ENCODE results near the gene ZDHHC14. TPM values are rescaled to one million over a fixed set of nuclear protein-coding genes. Genes with fewer than 3 reads are reported as not detected.

ZDHHC14 gene
- total RNA-seq, 2 experiments from 2014 or later, result 5.2 TPM

GRCh38 chr6:157430834-157431233 is 49.8 kb downstream of the ZDHHC14 start:
- ATAC-seq (ENCODE audit: low read depth), result no peak
- H3K27ac Mint-ChIP-seq, result no peak overlapping the region

DNA sequence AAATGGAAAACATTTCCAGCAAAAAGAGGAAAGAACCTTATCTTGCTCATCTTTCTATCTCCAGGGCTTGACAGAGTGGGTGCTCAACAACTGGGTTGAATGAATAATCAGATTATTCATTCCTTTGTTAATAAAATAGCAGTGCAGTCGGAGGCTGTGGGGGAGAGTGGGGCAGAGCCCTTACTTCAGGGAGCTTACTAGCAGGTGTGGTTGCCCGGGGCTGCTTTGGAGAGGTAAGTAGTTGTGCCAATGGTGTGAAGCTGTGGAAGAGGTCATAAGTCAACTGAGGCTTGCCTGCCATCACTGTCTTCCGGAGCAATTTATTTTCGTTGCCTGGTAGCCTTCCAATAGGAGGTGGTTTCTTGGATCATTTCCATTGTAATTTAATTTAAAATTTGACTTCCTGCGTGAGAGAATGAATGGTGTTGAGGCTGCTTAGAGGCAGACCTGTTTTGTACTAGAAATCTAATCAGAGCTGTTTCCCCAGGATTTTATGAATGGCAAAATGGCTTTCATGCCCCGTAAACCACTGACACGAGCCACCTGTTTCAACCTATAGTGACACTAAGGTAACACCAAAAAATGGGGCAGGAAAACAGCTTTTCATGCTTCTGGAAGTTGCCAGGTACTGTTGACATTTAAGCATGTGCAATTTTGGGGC is 51.4 kb downstream of the ZDHHC14 start:
- ATAC-seq (ENCODE audit: low read depth), result no peak
- no peaks in the 10 kb centered on the region for H3K9me3 Mint-ChIP-seq
- no peak overlapping the region for H3K4me3 Mint-ChIP-seq
- no peak for DNase-seq
- H3K27me3 Mint-ChIP-seq, result peaks cover 4% of the 10 kb centered on the region
- H3K36me3 Mint-ChIP-seq, result peaks cover 3% of the 10 kb centered on the region
- POLR2A ChIA-PET, result no interaction called here
- no peak overlapping the region for H3K27ac Mint-ChIP-seq
- no peaks in the 10 kb centered on the region for H3K4me1 Mint-ChIP-seq

More at GRCh38 chr6:157430834-157431233, 49.8 kb downstream of the ZDHHC14 start:
- POLR2A ChIA-PET, result no interaction called here
- peaks cover 4% of the 10 kb centered on the region for H3K27me3 Mint-ChIP-seq
- DNase-seq, result no peak
- no peak overlapping the region for H3K4me3 Mint-ChIP-seq
- no peaks in the 10 kb centered on the region for H3K9me3 Mint-ChIP-seq
- H3K4me1 Mint-ChIP-seq, result no peaks in the 10 kb centered on the region
- H3K36me3 Mint-ChIP-seq, result peaks cover 3% of the 10 kb centered on the region

- no peak overlapping the region for H3K27ac Mint-ChIP-seq
- POLR2A ChIA-PET, result no interaction called here
- H3K9me3 Mint-ChIP-seq, result no peaks in the 10 kb centered on the region
- peaks cover 4% of the 10 kb centered on the region for H3K27me3 Mint-ChIP-seq
- DNase-seq (no peak), ATAC-seq (ENCODE audit: low read depth) (no peak)
- H3K36me3 Mint-ChIP-seq, result peaks cover 3% of the 10 kb centered on the region
- H3K4me3 Mint-ChIP-seq, result no peak overlapping the region
- H3K4me1 Mint-ChIP-seq, result no peaks in the 10 kb centered on the region
Observed at GRCh38 chr6:157432892-157433265, 51.9 kb downstream of the ZDHHC14 start.

GRCh38 chr6:157433678-157434081 is 52.7 kb downstream of the ZDHHC14 start:
- H3K4me1 Mint-ChIP-seq, result no peaks in the 10 kb centered on the region
- no peak overlapping the region for H3K27ac Mint-ChIP-seq
- H3K4me3 Mint-ChIP-seq, result no peak overlapping the region
- ATAC-seq (ENCODE audit: low read depth) (no peak), DNase-seq (no peak)
- H3K27me3 Mint-ChIP-seq, result peaks cover 4% of the 10 kb centered on the region
- H3K36me3 Mint-ChIP-seq, result peaks cover 3% of the 10 kb centered on the region
- no peaks in the 10 kb centered on the region for H3K9me3 Mint-ChIP-seq
- POLR2A ChIA-PET, result no interaction called here

- DNase-seq, result no peak
- Mint-ChIP-seq H3K4me3 (no peak overlapping the region), H3K9me3 (no peaks in the 10 kb centered on the region), H3K27ac (no peak overlapping the region), H3K27me3 (peaks cover 8% of the 10 kb centered on the region), H3K36me3 (peaks cover 3% of the 10 kb centered on the region), H3K4me1 (no peaks in the 10 kb centered on the region)
- POLR2A ChIA-PET, result no interaction called here
- no peak for ATAC-seq (ENCODE audit: low read depth)
Observed at GRCh38 chr6:157434349-157435033, 53.5 kb downstream of the ZDHHC14 start.

DNA sequence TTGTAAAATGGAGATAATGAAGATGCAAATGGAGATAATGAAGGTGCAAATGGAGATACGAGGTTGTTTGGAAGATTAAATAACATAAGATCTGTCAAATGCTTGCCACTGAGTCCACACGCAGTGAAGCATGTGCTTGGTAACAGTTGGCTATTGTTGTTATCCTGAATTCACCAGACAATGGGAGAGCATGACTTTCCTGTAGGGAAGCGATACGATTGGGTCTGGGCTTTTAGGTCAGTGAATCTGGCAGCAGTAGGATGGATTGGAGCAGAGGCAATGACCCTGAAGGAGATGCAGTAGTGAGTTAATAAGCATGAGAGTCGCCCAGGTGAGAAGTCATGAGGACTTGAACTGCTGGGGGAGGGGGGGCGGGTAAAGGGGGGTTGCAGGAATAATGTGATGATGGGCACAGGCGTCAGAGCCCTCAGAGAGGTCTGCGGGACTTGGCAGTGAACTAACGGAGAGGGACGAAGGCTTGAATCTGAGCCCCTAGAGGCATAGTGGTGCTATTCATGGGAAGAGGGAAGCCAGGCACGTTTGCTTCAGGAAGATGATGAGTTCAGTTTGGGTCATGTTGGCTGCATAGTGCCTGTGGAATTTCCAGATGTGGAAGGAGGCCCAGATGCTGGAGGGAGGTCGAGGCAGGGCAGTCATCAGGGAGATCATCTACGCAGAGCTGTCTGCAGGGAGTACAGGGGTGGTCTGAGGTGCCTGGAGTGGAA is 55.4 kb downstream of the ZDHHC14 start:
- H3K4me3 Mint-ChIP-seq, result no peak overlapping the region
- H3K36me3 Mint-ChIP-seq, result peaks cover 3% of the 10 kb centered on the region

DNA sequence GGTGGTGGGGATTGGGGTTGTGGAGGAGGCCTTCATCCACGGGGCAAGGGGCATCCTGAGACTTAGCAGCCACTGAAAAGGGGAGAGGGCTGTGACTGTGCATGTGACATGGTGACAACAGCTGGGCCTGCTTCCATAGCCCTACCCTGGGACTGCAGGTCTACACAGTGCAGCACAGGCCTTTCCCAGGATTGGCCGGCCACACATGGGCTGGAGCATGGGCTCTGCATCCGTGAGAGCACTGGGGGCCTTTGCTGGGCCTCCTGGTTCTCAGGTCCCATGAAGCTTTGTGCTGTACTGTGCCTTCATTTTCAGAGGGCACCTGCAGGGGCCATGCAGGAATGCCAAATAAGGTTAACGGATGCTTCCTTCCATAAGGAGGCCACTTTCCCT is 56.0 kb downstream of the ZDHHC14 start:
- Mint-ChIP-seq H3K9me3 (peaks cover 7% of the 10 kb centered on the region), H3K27me3 (peaks cover 12% of the 10 kb centered on the region), H3K36me3 (peaks cover 6% of the 10 kb centered on the region), H3K4me3 (no peak overlapping the region), H3K4me1 (no peaks in the 10 kb centered on the region), H3K27ac (no peak overlapping the region)
- ATAC-seq (ENCODE audit: low read depth) (no peak), DNase-seq (no peak)
- POLR2A ChIA-PET, result no interaction called here

More for the DNA sequence above, 55.4 kb downstream of the ZDHHC14 start:
- DNase-seq, result no peak
- no peak for ATAC-seq (ENCODE audit: low read depth)
- POLR2A ChIA-PET, result no interaction called here
- Mint-ChIP-seq H3K27ac (no peak overlapping the region), H3K27me3 (peaks cover 12% of the 10 kb centered on the region), H3K9me3 (peaks cover 7% of the 10 kb centered on the region), H3K4me1 (no peaks in the 10 kb centered on the region)

DNA sequence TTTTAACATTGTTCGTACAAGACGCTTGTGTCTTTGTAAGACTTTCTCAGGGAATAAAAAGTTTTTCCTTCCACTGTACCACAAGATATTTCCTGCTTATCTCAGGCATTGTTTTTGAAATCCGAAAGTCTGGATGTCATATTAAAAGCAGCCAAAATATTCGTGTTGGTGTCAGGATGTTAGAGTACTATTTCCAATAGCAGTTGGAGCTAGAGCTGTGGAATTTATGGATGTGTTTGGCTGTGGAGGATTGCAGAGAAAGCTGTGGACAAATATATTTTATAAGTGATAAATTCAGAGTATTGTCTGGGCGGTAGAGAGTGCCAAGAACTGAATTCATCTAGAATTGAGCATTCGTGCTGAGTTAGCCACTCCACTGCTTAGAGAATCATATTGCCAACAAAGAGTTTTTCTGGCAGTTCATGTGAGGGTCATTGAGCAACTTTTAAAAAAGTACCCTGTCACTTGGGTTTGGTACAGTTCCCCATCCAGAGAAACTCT is 57.7 kb downstream of the ZDHHC14 start:
- H3K4me1 Mint-ChIP-seq, result peaks cover 7% of the 10 kb centered on the region
- H3K4me3 Mint-ChIP-seq, result no peak overlapping the region
- ATAC-seq (ENCODE audit: low read depth), result no peak
- DNase-seq, result no peak
- H3K27ac Mint-ChIP-seq, result no peak overlapping the region
- H3K27me3 Mint-ChIP-seq, result peaks cover 12% of the 10 kb centered on the region
- POLR2A ChIA-PET, result no interaction called here
- peaks cover 17% of the 10 kb centered on the region for H3K36me3 Mint-ChIP-seq
- H3K9me3 Mint-ChIP-seq, result peaks cover 17% of the 10 kb centered on the region

DNA sequence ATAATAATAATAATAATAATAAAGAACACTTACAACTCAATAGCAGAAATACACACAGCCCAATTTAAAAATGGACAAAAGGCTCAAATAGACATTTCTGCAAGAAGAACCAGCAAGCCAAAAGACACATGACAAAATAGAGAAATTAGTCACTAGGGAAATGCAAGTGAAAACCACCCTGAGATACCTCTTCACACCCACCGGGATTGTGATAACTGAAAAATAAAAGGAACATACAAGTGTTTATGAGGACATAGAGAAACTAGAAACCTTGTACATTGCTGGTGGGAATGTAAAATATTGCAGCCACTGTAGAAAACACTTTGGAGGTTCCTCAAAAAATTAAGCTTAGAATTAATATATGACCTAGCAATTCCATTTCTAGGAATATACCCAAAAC is 59.2 kb downstream of the ZDHHC14 start:
- no peak overlapping the region for H3K27ac Mint-ChIP-seq
- H3K27me3 Mint-ChIP-seq, result peaks cover 10% of the 10 kb centered on the region
- no peak for ATAC-seq (ENCODE audit: low read depth)
- POLR2A ChIA-PET, result no interaction called here
- peaks cover 9% of the 10 kb centered on the region for H3K4me1 Mint-ChIP-seq
- H3K4me3 Mint-ChIP-seq, result no peak overlapping the region
- peaks cover 19% of the 10 kb centered on the region for H3K36me3 Mint-ChIP-seq
- no peak for DNase-seq
- peaks cover 17% of the 10 kb centered on the region for H3K9me3 Mint-ChIP-seq

DNA sequence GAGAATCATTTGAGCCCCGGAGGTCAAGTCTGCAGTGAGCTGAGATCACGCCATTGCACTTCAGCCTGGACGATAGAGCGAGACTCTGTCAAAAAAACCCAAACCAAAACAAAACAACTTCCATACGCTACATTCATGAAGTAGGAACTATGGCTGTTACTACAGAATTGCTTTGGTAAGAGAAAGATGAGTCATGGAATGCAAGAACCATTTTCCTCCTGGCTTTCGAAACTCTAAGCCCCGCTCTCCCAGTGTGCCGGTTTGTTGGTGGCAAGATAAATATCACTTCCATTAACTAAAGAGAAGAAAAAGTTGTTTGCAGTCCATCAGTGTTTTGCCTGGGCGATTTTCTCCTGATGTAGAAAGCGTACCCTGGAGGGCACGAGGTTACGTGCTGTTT is 61.3 kb downstream of the ZDHHC14 start:
- Mint-ChIP-seq H3K27ac (no peak overlapping the region), H3K4me1 (peaks cover 9% of the 10 kb centered on the region), H3K4me3 (no peak overlapping the region), H3K9me3 (peaks cover 17% of the 10 kb centered on the region), H3K36me3 (peaks cover 16% of the 10 kb centered on the region), H3K27me3 (peaks cover 10% of the 10 kb centered on the region)
- ATAC-seq (ENCODE audit: low read depth), result no peak
- no peak for DNase-seq
- POLR2A ChIA-PET, result no interaction called here

DNA sequence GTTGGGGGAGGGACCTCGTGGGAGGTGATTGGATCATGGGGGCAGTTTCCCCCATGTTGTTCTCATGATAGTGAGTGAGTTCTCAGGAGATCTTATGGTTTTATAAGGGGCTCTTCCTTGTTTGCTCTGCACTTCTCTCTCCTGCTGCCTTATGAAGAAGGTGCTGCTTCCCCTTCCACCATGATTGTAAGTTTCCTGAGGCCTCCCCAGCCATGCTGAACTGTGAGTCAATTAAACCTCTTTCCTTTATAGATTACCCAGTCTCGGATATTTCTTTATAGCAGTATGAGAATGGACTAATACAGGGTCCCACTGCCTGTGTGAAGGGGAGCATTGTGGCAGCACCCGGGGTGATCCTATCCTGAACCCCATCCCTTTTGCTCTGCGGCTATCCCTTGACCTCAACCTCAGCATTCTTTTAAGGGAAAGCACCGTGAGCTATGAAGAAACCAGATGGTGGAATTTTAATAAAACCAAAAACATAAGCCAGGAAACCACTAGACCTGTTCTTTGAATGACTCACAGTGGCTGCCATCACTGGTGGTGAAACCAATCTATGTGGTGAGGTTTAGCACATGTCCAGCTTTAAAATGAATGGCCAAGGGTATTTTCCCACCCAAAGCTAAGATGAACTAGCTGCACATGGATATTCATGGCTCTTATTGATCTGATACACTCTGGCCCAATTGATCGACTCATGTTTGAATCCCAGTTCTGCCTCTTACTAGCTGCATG is 62.2 kb downstream of the ZDHHC14 start:
- Mint-ChIP-seq H3K27ac (no peak overlapping the region), H3K36me3 (peaks cover 16% of the 10 kb centered on the region), H3K4me1 (peaks cover 9% of the 10 kb centered on the region), H3K27me3 (peaks cover 10% of the 10 kb centered on the region), H3K4me3 (no peak overlapping the region), H3K9me3 (peaks cover 17% of the 10 kb centered on the region)
- DNase-seq, result no peak
- no peak for ATAC-seq (ENCODE audit: low read depth)
- POLR2A ChIA-PET, result no interaction called here

- peaks cover 16% of the 10 kb centered on the region for H3K36me3 Mint-ChIP-seq
- no peak for ATAC-seq (ENCODE audit: low read depth)
Observed at GRCh38 chr6:157445277-157446009, 64.5 kb downstream of the ZDHHC14 start.

GRCh38 chr6:157447735-157448134 is 66.7 kb downstream of the ZDHHC14 start:
- Mint-ChIP-seq H3K36me3 (peaks cover 10% of the 10 kb centered on the region), H3K9me3 (peaks cover 8% of the 10 kb centered on the region), H3K27ac (no peak overlapping the region), H3K4me1 (peaks cover 9% of the 10 kb centered on the region), H3K4me3 (no peak overlapping the region), H3K27me3 (no peaks in the 10 kb centered on the region)
- ATAC-seq (ENCODE audit: low read depth) (no peak), DNase-seq (no peak)
- POLR2A ChIA-PET, result no interaction called here

More at GRCh38 chr6:157445277-157446009, 64.5 kb downstream of the ZDHHC14 start:
- H3K27ac Mint-ChIP-seq, result no peak overlapping the region
- no peak overlapping the region for H3K4me3 Mint-ChIP-seq
- POLR2A ChIA-PET, result no interaction called here
- H3K9me3 Mint-ChIP-seq, result peaks cover 17% of the 10 kb centered on the region
- peaks cover 3% of the 10 kb centered on the region for H3K27me3 Mint-ChIP-seq
- no peak for DNase-seq
- peaks cover 9% of the 10 kb centered on the region for H3K4me1 Mint-ChIP-seq
